ENCODE measurements around the gene PAXX.

PAXX gene

GRCh38 chr9:136947955-136948510 is 44.2 kb upstream of the PAXX start:
- Histone ChIP-seq H3K4me1 (ENCODE audit: control insufficient read depth, insufficient read depth, low read length) (peaks cover 5% of the 10 kb centered on the region; the same call in 1 of the 2 replicates), H3K27me3 (ENCODE audit: control insufficient read depth, insufficient read depth, low read length) (no peaks in the 10 kb centered on the region), H3K4me3 (ENCODE audit: low read length) (no peak overlapping the region), H3K9me3 (ENCODE audit: control insufficient read depth, insufficient read depth, low read length) (no peaks in the 10 kb centered on the region), H3K27ac (ENCODE audit: low read length) (no peak overlapping the region), H3K36me3 (ENCODE audit: control insufficient read depth, insufficient read depth, low read length) (no peaks in the 10 kb centered on the region)
- WGBS (ENCODE audit: insufficient coverage, insufficient read length), result no CpG with 5 or more reads among the region's 15 CpGs
- peak; percentile 35 for DNase-seq (ENCODE audit: low read depth, low spot score)

- no peak for DNase-seq (ENCODE audit: low read depth, low spot score)
- Histone ChIP-seq H3K27me3 (ENCODE audit: control insufficient read depth, insufficient read depth, low read length) (no peaks in the 10 kb centered on the region), H3K4me3 (ENCODE audit: low read length) (peak overlapping the region; percentile 59; the same call in 1 of the 2 replicates), H3K36me3 (ENCODE audit: control insufficient read depth, insufficient read depth, low read length) (no peaks in the 10 kb centered on the region), H3K27ac (ENCODE audit: low read length) (no peak overlapping the region), H3K4me1 (ENCODE audit: control insufficient read depth, insufficient read depth, low read length) (peaks cover 3% of the 10 kb centered on the region; the same call in 1 of the 2 replicates), H3K9me3 (ENCODE audit: control insufficient read depth, insufficient read depth, low read length) (no peaks in the 10 kb centered on the region)
- WGBS (ENCODE audit: insufficient coverage, insufficient read length), result no CpG with 5 or more reads among the region's 22 CpGs
These were observed 42.9 kb upstream of the PAXX start for GRCh38 chr9:136949239-136949816.

DNA sequence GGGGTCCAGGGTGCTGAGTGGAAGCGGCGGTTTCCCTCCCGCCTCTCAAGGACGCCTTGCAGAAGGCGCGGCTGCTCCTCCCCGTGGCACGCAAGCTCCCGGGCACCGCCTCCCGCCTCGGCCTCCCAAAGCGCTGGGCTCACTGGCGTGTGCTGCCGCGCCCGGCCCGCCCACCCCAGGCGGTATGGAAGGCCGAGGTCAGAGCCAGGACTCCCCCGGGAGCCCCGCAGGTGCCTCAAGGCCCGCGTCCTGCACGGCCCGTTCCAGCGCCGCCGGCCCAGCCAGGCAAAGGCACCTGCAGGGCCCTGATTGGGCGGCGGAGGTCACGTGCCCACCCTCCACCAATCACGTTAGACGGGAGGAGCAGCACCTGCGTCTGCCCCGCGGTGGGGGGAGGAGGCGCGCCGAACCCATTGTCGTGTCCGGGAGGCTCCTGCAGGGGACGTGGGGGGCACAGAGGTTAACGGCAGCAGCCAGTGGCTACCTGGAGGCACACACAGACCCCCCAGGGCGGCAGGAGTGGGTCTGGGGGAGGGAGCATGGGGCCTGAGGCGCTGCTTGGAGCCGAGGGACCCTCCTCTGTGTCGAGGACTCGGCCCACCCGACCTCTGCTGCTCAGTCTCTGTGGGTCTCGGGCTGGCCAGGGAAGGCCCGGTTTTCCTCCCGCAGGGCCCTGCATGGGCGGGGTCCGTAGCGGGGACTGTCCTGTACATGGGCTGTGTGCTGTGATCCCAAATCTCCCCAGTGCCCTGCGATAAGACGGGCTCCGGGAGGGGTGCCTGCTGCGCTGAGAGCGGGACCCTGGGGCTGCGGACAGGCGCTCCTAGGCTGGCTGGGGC is 42.2 kb upstream of the PAXX start:
- H3K27ac ChIP-seq (ENCODE audit: low read length), result no peak overlapping the region
- H3K36me3 ChIP-seq (ENCODE audit: control insufficient read depth, insufficient read depth, low read length), result no peaks in the 10 kb centered on the region; the same call in 1 of the 2 replicates
- peaks cover under 1% of the 10 kb centered on the region; the same call in 1 of the 2 replicates for H3K4me1 ChIP-seq (ENCODE audit: control insufficient read depth, insufficient read depth, low read length)
- H3K9me3 ChIP-seq (ENCODE audit: control insufficient read depth, insufficient read depth, low read length), result no peaks in the 10 kb centered on the region
- peak overlapping the region; percentile 59 for H3K4me3 ChIP-seq (ENCODE audit: low read length)
- WGBS (ENCODE audit: insufficient coverage, insufficient read length), result no CpG with 5 or more reads among the region's 63 CpGs
- peak; percentile 85 for DNase-seq (ENCODE audit: low read depth, low spot score)
- no peaks in the 10 kb centered on the region for H3K27me3 ChIP-seq (ENCODE audit: control insufficient read depth, insufficient read depth, low read length)

GRCh38 chr9:136950656-136951276 is 41.5 kb upstream of the PAXX start:
- DNase-seq (ENCODE audit: low read depth, low spot score), result no peak
- Histone ChIP-seq H3K4me1 (ENCODE audit: control insufficient read depth, insufficient read depth, low read length) (no peaks in the 10 kb centered on the region; the same call in 1 of the 2 replicates), H3K36me3 (ENCODE audit: control insufficient read depth, insufficient read depth, low read length) (no peaks in the 10 kb centered on the region; the same call in 1 of the 2 replicates), H3K4me3 (ENCODE audit: low read length) (no peak overlapping the region), H3K27ac (ENCODE audit: low read length) (no peak overlapping the region), H3K9me3 (ENCODE audit: control insufficient read depth, insufficient read depth, low read length) (no peaks in the 10 kb centered on the region), H3K27me3 (ENCODE audit: control insufficient read depth, insufficient read depth, low read length) (no peaks in the 10 kb centered on the region)
- no CpG with 5 or more reads among the region's 9 CpGs for WGBS (ENCODE audit: insufficient coverage, insufficient read length)

GRCh38 chr9:136951541-136952320 is 40.5 kb upstream of the PAXX start, which contains the start of gene LCN12:
TSS of gene LCN12 (plus strand) at chr9:136952273. CDS start at chr9:136952328, 55 bp downstream.
- H3K4me3 ChIP-seq (ENCODE audit: low read length), result no peak within 1 kb of the TSS
- no peak for DNase-seq (ENCODE audit: low read depth, low spot score)
- WGBS (ENCODE audit: insufficient coverage, insufficient read length), result no CpG with 5 or more reads among the region's 14 CpGs
- H3K27ac ChIP-seq (ENCODE audit: low read length), result no peak within 1 kb of the TSS
- no peaks in the 10 kb centered on the region for H3K9me3 ChIP-seq (ENCODE audit: control insufficient read depth, insufficient read depth, low read length)
- H3K36me3 ChIP-seq (ENCODE audit: control insufficient read depth, insufficient read depth, low read length), result no peaks in the 10 kb centered on the region; the same call in 1 of the 2 replicates
- H3K27me3 ChIP-seq (ENCODE audit: control insufficient read depth, insufficient read depth, low read length), result no peaks in the 10 kb centered on the region
- H3K4me1 ChIP-seq (ENCODE audit: control insufficient read depth, insufficient read depth, low read length), result no peaks in the 10 kb centered on the region; the same call in 1 of the 2 replicates

- no peak overlapping the region for H3K4me3 ChIP-seq (ENCODE audit: low read length)
- no CpG with 5 or more reads among the region's 15 CpGs for WGBS (ENCODE audit: insufficient coverage, insufficient read length)
- H3K27ac ChIP-seq (ENCODE audit: low read length), result no peak overlapping the region
- DNase-seq (ENCODE audit: low read depth, low spot score), result no peak
- H3K36me3 ChIP-seq (ENCODE audit: control insufficient read depth, insufficient read depth, low read length), result no peaks in the 10 kb centered on the region; the same call in 1 of the 2 replicates
- H3K4me1 ChIP-seq (ENCODE audit: control insufficient read depth, insufficient read depth, low read length), result no peaks in the 10 kb centered on the region; the same call in 1 of the 2 replicates
- H3K9me3 ChIP-seq (ENCODE audit: control insufficient read depth, insufficient read depth, low read length), result no peaks in the 10 kb centered on the region
- no peaks in the 10 kb centered on the region for H3K27me3 ChIP-seq (ENCODE audit: control insufficient read depth, insufficient read depth, low read length)
These were observed 39.8 kb upstream of the PAXX start for GRCh38 chr9:136952321-136952850.

DNA sequence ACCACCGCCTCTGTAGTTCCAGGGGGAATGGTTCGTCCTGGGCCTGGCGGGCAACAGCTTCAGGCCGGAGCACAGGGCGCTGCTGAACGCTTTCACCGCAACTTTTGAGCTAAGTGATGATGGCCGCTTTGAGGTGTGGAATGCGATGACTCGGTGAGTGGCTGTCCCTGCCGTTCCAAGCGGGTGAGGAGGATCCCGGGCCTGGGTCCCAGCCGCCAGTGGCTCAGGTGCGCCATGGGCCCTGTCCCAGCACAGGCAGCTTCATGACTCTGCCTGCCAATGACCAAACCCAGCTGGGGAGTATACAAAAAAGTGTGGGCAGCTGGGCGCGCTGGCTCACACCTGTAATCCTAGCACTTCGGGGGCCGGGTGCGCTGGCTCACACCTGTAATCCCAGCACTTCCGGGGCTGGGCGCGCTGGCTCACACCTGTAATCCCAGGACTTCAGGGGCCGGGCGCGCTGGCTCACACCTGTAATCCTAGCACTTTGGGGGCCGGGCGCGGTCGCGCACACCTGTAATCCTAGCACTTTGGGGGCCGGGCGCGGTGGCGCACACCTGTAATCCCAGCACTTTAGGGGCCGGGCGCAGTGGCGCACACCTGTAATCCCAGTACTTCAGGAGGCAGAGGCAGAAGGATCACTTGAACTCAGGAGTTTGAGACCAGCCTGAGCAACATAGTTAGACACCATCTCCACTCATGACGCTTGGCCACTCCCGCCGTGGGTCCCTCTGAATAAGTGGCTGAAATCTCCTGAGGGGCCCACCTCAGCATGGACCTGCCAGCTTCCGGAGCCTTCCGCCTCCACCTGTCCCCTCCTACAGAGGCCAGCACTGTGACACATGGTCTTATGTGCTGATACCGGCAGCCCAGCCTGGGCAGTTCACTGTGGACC is 39.1 kb upstream of the PAXX start:
- DNase-seq (ENCODE audit: low read depth, low spot score), result no peak
- no CpG with 5 or more reads among the region's 44 CpGs for WGBS (ENCODE audit: insufficient coverage, insufficient read length)

DNA sequence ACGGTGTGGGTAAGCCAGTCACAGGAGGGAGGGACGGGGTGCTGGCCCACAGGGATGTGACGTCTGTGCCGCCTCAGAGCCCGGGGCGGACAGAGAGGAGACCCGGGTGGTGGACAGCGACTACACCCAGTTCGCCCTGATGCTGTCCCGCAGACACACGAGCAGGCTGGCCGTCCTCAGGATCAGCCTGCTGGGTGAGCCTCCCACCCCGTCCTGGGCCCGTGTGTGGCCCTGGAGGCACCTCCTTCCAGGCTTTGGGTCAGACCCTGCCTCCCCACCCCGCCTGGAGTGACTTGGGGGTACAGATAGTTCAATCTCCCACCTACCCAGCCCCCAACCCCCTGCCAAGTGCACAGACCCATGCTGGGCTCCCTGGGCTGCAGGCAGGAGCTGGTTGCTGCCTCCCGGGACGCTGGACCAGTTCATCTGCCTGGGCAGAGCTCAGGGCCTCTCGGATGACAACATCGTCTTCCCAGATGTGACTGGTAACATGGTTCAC is 38.4 kb upstream of the PAXX start:
- Histone ChIP-seq H3K4me3 (ENCODE audit: low read length) (no peak overlapping the region), H3K27me3 (ENCODE audit: control insufficient read depth, insufficient read depth, low read length) (no peaks in the 10 kb centered on the region), H3K36me3 (ENCODE audit: control insufficient read depth, insufficient read depth, low read length) (no peaks in the 10 kb centered on the region; the same call in 1 of the 2 replicates), H3K27ac (ENCODE audit: low read length) (no peak overlapping the region), H3K4me1 (ENCODE audit: control insufficient read depth, insufficient read depth, low read length) (no peaks in the 10 kb centered on the region; the same call in 1 of the 2 replicates), H3K9me3 (ENCODE audit: control insufficient read depth, insufficient read depth, low read length) (no peaks in the 10 kb centered on the region)
- no CpG with 5 or more reads among the region's 19 CpGs for WGBS (ENCODE audit: insufficient coverage, insufficient read length)
- no peak for DNase-seq (ENCODE audit: low read depth, low spot score)

More for the DNA sequence above, 39.1 kb upstream of the PAXX start:
- Histone ChIP-seq H3K27me3 (ENCODE audit: control insufficient read depth, insufficient read depth, low read length) (no peaks in the 10 kb centered on the region), H3K36me3 (ENCODE audit: control insufficient read depth, insufficient read depth, low read length) (no peaks in the 10 kb centered on the region; the same call in 1 of the 2 replicates), H3K9me3 (ENCODE audit: control insufficient read depth, insufficient read depth, low read length) (no peaks in the 10 kb centered on the region), H3K27ac (ENCODE audit: low read length) (no peak overlapping the region), H3K4me3 (ENCODE audit: low read length) (no peak overlapping the region), H3K4me1 (ENCODE audit: control insufficient read depth, insufficient read depth, low read length) (no peaks in the 10 kb centered on the region; the same call in 1 of the 2 replicates)
